GM12875 (cell line): ENCODE results near the gene MRM2.

Source experiments
- H3K4me3 ChIP-seq: one replicate; pipeline ENCODE4 v1.5.1; 2011; ENCODE audit warnings: low read depth, low read length, control low read depth
- TF ChIP-seq, protein P1 (sequence below): IDR thresholded peaks from 2 replicates; pipeline ENCODE4 v1.5.1; 2011; ENCODE audit warnings: low read depth, mild to moderate bottlenecking, control low read depth, inconsistent platforms, low read length, moderate library complexity, borderline replicate concordance; ENCODE audit not compliant: insufficient read depth

Gene MRM2

DNA sequence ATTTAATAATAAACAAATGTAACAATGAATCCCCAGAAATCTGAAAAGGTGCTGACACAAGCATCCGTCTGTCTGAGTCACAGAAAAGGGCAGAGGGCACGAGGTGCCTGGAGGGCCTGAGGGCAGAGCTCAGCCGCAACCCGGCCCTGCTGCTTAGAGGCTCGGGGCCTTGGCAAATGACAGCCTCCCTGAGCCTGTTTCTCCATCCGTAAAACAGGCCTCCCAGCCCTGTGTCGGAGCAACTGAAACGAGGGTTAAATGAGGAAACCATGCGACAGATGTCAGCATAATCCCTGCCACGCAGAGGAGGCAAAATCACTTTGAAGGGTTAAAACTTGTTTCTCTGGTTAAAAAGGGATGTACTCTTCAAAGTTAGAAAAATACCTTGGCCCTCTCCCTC, 24.9 kb upstream of the MRM2 start:
- no peak overlapping the region for H3K4me3 ChIP-seq
- TF ChIP-seq, protein P1, sequence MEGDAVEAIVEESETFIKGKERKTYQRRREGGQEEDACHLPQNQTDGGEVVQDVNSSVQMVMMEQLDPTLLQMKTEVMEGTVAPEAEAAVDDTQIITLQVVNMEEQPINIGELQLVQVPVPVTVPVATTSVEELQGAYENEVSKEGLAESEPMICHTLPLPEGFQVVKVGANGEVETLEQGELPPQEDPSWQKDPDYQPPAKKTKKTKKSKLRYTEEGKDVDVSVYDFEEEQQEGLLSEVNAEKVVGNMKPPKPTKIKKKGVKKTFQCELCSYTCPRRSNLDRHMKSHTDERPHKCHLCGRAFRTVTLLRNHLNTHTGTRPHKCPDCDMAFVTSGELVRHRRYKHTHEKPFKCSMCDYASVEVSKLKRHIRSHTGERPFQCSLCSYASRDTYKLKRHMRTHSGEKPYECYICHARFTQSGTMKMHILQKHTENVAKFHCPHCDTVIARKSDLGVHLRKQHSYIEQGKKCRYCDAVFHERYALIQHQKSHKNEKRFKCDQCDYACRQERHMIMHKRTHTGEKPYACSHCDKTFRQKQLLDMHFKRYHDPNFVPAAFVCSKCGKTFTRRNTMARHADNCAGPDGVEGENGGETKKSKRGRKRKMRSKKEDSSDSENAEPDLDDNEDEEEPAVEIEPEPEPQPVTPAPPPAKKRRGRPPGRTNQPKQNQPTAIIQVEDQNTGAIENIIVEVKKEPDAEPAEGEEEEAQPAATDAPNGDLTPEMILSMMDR, result no peak

DNA sequence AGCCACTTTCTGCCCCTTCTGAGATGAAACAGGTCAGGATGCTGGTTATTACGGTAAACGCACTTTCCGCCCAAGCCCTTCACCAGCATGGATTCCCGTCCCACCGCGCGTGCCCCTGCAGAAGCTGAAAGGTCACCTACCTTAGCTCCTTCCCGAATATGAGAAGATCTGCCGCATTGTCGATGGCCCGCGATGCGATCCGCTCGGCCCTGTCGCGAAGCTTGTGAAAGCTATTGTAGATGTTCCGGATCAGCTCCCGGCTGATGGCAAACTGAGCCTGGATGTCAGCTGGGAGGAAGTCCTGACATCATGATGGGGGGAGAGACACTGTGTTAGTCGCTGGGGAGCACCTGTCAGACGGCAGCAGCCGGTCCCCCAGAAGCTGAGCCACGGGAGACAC, 22.2 kb upstream of the MRM2 start:
- no peak overlapping the region for H3K4me3 ChIP-seq
- TF ChIP-seq, protein P1, result no peak

DNA sequence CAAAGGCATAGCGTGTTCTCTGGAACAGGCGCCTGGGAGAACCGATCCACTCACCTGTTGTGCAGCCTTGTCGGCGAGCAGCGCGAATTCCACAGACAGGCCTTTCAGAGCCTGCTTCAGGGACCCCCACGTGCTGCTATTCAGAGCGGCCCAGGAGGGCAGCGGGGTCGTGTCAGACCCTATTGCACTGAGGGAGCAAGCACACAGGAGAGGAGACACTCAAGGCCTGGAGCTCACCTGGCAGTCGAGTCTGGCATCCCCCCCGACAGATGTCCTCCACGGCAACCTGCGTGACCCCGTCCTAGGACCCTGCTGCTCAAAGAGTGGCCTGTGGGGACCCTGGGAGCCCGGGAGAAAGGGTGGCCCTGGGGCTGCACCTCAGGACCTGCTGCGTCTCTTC, 21.2 kb upstream of the MRM2 start:
- TF ChIP-seq, protein P1, result no peak
- H3K4me3 ChIP-seq, result no peak overlapping the region

DNA sequence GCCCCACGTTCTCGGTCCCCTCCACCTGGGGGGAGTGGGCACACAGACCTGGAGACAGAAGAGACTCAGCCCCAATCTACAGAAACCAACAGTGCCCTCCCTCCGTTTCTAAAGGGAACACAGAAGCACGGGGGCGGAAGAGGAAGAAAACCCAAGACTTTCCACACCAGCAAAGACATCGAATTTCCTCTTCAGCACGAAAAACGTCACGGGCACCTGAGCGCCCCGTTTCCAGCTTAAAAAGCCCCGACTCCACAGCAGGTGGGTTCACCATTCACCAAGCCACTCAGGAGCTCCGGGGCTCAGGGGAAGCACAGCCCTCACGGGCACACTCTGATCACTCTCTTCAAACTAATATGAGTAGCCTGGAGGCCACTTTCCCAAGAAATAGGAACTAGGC, 19.6 kb upstream of the MRM2 start:
- TF ChIP-seq, protein P1, result no peak

DNA sequence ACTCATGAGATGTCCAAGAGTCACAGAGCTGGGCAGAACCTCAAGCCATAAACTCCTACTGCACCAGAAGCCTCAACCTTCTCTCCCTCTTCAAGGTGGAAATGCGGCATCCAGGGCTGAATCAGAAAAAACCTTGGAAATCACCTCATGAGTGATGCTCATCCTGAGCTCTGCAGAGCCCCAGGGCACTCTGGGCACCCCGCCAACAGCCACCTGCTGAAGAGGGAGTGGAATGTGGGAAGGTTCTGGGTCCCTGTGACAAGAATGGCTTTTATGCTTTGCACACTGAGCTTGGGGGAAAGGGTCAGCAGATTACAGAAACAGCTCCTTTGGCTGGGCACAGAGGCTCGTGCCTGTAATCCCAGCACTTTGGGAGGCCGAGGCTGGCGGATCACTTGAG, 18.8 kb upstream of the MRM2 start:
- no peak overlapping the region for H3K4me3 ChIP-seq
- TF ChIP-seq, protein P1, result no peak

More for the DNA sequence above, 19.6 kb upstream of the MRM2 start:
- H3K4me3 ChIP-seq, result no peak overlapping the region

DNA sequence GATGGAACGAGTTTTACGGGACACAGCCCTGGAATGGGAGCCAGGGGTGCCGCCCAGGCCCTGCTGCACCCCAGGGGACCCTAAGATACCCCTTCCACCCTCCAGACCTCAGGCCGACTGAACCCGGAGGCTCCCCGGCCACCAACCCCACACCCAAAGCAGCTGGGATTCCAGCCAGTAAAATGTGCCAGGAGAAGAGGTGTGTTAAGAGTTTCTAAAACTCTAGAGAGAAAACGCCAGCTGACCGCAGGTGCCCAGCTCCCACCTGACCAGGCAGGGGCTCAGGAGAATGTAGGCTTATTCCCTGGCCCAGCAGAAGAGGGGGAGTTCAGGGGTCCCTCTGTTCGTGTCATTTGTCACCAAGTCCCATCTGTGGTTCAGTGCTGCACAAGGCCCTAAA, 17.5 kb upstream of the MRM2 start:
- no peak overlapping the region for H3K4me3 ChIP-seq
- TF ChIP-seq, protein P1, result no peak

DNA sequence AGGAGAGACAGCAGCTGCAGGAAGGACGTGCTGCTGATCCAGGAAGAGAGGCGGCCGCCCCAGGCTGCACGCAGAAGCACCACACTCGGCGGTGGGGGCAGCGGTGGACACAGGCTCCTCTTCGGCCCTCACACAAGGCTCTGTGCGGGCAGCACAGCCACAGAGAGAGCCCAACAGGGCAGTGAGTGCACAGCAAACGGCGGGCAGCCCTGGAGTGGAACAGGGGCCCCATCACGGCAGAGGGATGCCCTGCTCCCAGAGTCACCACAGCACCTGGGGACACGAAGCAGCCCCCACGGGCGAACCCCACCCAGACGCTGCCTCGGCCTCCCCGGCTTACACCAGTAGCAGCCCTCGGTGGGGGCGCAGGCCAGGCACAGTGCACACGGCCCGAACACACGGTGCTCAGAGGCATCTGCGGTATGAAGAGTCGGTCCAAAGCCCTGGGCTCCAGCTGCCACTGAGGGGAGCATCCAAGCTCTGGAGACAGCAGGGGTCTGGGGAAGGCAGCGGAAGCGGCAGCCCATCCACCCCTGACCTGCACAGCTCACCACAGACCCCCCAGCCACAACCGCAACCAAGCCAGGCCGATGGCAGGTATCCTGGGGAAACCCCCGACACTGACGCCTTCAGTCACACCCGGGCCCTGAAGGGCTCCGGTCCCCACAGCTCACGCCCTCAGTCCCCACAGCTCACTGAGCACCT, 16.8 kb upstream of the MRM2 start:
- TF ChIP-seq, protein P1, result no peak
- H3K4me3 ChIP-seq, result no peak overlapping the region
